ENCODE results near the gene TMEM200A. TPM values are rescaled to one million over a fixed set of nuclear protein-coding genes. Genes with fewer than 3 reads are reported as not detected.

TMEM200A gene
- polyA plus RNA-seq, 1 of the 3 experiments (the other 2 are of a cell fraction): 32.6 TPM

DNA sequence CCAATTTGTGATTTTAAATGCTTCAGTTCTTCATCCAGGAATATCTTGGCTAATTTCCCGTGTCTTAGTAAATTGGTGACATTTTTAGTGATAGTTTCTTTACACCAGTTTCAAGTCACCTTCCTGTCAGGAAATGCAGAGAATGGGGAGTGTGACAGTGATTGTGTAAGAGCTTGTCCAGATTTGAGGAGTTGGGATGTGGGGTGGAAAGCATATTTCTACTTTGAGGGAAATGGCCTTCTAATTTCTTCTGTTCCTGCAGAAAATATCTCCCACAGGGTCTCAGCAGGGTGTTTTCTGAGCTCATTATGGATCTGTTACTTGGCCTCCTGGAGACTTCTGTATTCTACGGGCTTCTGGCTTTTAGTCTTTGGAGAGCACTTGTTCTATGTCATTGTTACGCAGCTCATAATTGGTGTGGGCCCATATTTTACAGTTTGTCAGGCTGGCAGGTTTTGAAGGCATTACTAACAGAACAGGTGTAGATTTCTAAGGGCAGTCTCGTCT lies 65.6 kb downstream of the TMEM200A start:
- Histone ChIP-seq H3K4me1 (ENCODE audit: control insufficient read depth in 1 of 2, insufficient read depth in 2 of 2, low read depth in 1 of 2, low read length in 1 of 2) (peaks cover 2 to 24% of the 10 kb centered on the region in 2 experiments; a peak in 3 of 4 replicates), H3K9me2 (no peaks in the 10 kb centered on the region), H3K27me3 (ENCODE audit: insufficient read depth) (no peaks in the 10 kb centered on the region), H3K9me3 (no peaks in the 10 kb centered on the region), H3K4me3 (ENCODE audit: low read depth in 2 of 2, low read length in 1 of 2) (no peak overlapping the region), H3K4me2 (no peak overlapping the region), H3F3A (replicated peaks; ENCODE audit: insufficient read depth) (peaks cover 22% of the 10 kb centered on the region), H3K9ac (no peak overlapping the region), H4K20me1 (ENCODE audit: insufficient read depth) (no peaks in the 10 kb centered on the region), H3K79me2 (ENCODE audit: insufficient read depth) (peaks cover 87% of the 10 kb centered on the region), H3K27ac (ENCODE audit: low read depth in 2 of 2, low read length in 1 of 2) (no peak overlapping the region), H3K36me3 (replicated peaks in 1 of 2; ENCODE audit: control insufficient read depth in 1 of 2, insufficient read depth in 2 of 2, low read length in 1 of 2) (peaks cover 0 to 19% of the 10 kb centered on the region in 2 experiments), H2AFZ (ENCODE audit: low read depth) (no peak overlapping the region)
- WGBS (ENCODE audit: low lambda C conversion rate): 59% methylated on average over 4 of the region's 4 CpGs
- no peak for DNase-seq
- TF ChIP-seq EZH2phosphoT487 (IDR thresholded peaks at IDR 0.05; ENCODE audit: borderline replicate concordance, low read depth) (no peak), FOXM1 (IDR thresholded peaks at IDR 0.05; ENCODE audit: low read depth) (no peak), MEF2A (IDR thresholded peaks at IDR 0.05; ENCODE audit: borderline replicate concordance, low read depth) (no peak), JUND (IDR thresholded peaks at IDR 0.05) (no peak), CHD2 (IDR thresholded peaks at IDR 0.05; ENCODE audit: low read length, partially characterized antibody) (no peak), POLR2AphosphoS5 (IDR thresholded peaks at IDR 0.05; ENCODE audit: low read depth, low read length) (no peak)
- TF ChIP-seq, protein P1, sequence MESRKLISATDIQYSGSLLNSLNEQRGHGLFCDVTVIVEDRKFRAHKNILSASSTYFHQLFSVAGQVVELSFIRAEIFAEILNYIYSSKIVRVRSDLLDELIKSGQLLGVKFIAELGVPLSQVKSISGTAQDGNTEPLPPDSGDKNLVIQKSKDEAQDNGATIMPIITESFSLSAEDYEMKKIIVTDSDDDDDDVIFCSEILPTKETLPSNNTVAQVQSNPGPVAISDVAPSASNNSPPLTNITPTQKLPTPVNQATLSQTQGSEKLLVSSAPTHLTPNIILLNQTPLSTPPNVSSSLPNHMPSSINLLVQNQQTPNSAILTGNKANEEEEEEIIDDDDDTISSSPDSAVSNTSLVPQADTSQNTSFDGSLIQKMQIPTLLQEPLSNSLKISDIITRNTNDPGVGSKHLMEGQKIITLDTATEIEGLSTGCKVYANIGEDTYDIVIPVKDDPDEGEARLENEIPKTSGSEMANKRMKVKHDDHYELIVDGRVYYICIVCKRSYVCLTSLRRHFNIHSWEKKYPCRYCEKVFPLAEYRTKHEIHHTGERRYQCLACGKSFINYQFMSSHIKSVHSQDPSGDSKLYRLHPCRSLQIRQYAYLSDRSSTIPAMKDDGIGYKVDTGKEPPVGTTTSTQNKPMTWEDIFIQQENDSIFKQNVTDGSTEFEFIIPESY (IDR thresholded peaks at IDR 0.05; ENCODE audit: borderline replicate concordance, low read depth): no peak
- TF ChIP-seq, protein P2, sequence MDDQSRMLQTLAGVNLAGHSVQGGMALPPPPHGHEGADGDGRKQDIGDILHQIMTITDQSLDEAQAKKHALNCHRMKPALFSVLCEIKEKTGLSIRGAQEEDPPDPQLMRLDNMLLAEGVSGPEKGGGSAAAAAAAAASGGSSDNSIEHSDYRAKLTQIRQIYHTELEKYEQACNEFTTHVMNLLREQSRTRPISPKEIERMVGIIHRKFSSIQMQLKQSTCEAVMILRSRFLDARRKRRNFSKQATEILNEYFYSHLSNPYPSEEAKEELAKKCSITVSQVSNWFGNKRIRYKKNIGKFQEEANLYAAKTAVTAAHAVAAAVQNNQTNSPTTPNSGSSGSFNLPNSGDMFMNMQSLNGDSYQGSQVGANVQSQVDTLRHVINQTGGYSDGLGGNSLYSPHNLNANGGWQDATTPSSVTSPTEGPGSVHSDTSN (IDR thresholded peaks at IDR 0.05): no peak
- POLR2A ChIA-PET: no interaction called here
- CTCF ChIA-PET: no interaction called here

DNA sequence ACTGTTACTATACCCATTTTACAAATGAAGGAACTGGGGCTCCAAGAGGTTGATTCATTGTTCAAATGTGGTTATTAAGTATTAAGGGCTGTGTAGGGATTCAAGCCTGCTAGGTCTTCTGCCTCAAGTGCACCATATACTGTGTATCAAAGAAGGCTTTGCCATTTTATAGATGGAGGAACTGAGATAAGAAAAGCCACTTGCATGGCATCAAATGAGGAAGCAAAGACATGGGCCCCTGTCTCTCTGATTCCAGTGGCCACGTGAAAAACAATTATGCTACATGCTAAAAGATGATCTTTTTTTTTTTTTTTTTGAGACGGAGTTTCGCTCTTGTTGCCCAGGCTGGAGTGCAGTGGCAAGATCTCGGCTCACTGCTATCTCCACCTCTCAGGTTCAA lies 67.0 kb downstream of the TMEM200A start:
- Histone ChIP-seq H3K4me1 (ENCODE audit: control insufficient read depth in 1 of 2, insufficient read depth in 2 of 2, low read depth in 1 of 2, low read length in 1 of 2) (peaks cover 0 to 17% of the 10 kb centered on the region in 2 experiments; a peak in 2 of 4 replicates), H2AFZ (ENCODE audit: low read depth) (no peak overlapping the region), H4K20me1 (ENCODE audit: insufficient read depth) (no peaks in the 10 kb centered on the region), H3K9ac (no peak overlapping the region), H3K36me3 (replicated peaks in 1 of 2; ENCODE audit: control insufficient read depth in 1 of 2, insufficient read depth in 2 of 2, low read length in 1 of 2) (peaks cover 0 to 28% of the 10 kb centered on the region in 2 experiments), H3K79me2 (ENCODE audit: insufficient read depth) (peaks cover 94% of the 10 kb centered on the region), H3K4me2 (no peak overlapping the region), H3K4me3 (ENCODE audit: low read depth in 2 of 2, low read length in 1 of 2) (no peak overlapping the region), H3F3A (replicated peaks; ENCODE audit: insufficient read depth) (peaks cover 19% of the 10 kb centered on the region), H3K9me2 (no peaks in the 10 kb centered on the region), H3K27ac (ENCODE audit: low read depth in 2 of 2, low read length in 1 of 2) (no peak overlapping the region), H3K27me3 (ENCODE audit: insufficient read depth) (no peaks in the 10 kb centered on the region), H3K9me3 (no peaks in the 10 kb centered on the region)
- CTCF ChIA-PET: no interaction called here
- TF ChIP-seq EP300 (IDR thresholded peaks at IDR 0.05; ENCODE audit: borderline replicate concordance in 1 of 2, low read depth in 1 of 2, low read length in 1 of 2) (no peak), TCF12 (IDR thresholded peaks at IDR 0.05) (no peak), TAF1 (IDR thresholded peaks at IDR 0.05; ENCODE audit: borderline replicate concordance, low read depth, low read length) (no peak), EZH2phosphoT487 (IDR thresholded peaks at IDR 0.05; ENCODE audit: borderline replicate concordance, low read depth) (no peak), FOXM1 (IDR thresholded peaks at IDR 0.05; ENCODE audit: low read depth) (no peak), POLR2AphosphoS5 (IDR thresholded peaks at IDR 0.05; ENCODE audit: low read depth, low read length) (no peak), GABPA (IDR thresholded peaks at IDR 0.05; ENCODE audit: low read depth) (no peak), JUND (IDR thresholded peaks at IDR 0.05) (no peak), RXRA (IDR thresholded peaks at IDR 0.05; ENCODE audit: borderline replicate concordance, low read depth) (no peak), NRF1 (IDR thresholded peaks at IDR 0.05; ENCODE audit: low read depth, low read length) (no peak)
- TF ChIP-seq, protein P3, sequence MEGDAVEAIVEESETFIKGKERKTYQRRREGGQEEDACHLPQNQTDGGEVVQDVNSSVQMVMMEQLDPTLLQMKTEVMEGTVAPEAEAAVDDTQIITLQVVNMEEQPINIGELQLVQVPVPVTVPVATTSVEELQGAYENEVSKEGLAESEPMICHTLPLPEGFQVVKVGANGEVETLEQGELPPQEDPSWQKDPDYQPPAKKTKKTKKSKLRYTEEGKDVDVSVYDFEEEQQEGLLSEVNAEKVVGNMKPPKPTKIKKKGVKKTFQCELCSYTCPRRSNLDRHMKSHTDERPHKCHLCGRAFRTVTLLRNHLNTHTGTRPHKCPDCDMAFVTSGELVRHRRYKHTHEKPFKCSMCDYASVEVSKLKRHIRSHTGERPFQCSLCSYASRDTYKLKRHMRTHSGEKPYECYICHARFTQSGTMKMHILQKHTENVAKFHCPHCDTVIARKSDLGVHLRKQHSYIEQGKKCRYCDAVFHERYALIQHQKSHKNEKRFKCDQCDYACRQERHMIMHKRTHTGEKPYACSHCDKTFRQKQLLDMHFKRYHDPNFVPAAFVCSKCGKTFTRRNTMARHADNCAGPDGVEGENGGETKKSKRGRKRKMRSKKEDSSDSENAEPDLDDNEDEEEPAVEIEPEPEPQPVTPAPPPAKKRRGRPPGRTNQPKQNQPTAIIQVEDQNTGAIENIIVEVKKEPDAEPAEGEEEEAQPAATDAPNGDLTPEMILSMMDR (IDR thresholded peaks at IDR 0.05): no peak
- TF ChIP-seq, protein P1 (IDR thresholded peaks at IDR 0.05; ENCODE audit: borderline replicate concordance, low read depth): no peak
- POLR2A ChIA-PET: no interaction called here
- DNase-seq: no peak
- WGBS (ENCODE audit: low lambda C conversion rate): 67% methylated on average over 4 of the region's 4 CpGs
